ENCODE measurements around the gene ADCY1.

GRCh38 chr7:45685619-45686240, 111.6 kb downstream of the ADCY1 start:
- TF ChIP-seq POLR2A (IDR thresholded peaks at IDR 0.05) (no peak), CTCF (IDR thresholded peaks at IDR 0.05) (no peak)

All from uterus (tissue), 2 donors.